GM23338 (cell line): ENCODE data around the gene CTNNA2. TPM values are rescaled to one million over a fixed set of nuclear protein-coding genes. Genes with fewer than 3 reads are reported as not detected.

Experiments used
- ATAC-seq: fragments of 200-7000 bp; cut with Tn5 transposase; 3 replicates; pipeline ENCODE4 v1.9.1; 2020
- DNase-seq: peaks from one replicate; pipeline ENCODE4 v3.0.0-alpha.2; 2015; ENCODE audit warnings: low spot score
- H2AFZ ChIP-seq: fragments of 200-600 bp; sonication (generic); 2 replicates; pipeline ENCODE4 v1.8.0; 2016; ENCODE audit warnings: antibody characterized with exemption, mild to moderate bottlenecking, moderate library complexity
- H3F3A ChIP-seq: fragments of 200-600 bp; sonication (generic); replicated peaks from 2 replicates; pipeline ENCODE4 v1.8.0; 2017; ENCODE audit warnings: antibody characterized with exemption, mixed run types, low read depth
- H3K27ac ChIP-seq: fragments of 200-600 bp; sonication (generic); 2 replicates; pipeline ENCODE4 v1.6.1; 2016; ENCODE audit warnings: low read depth
- H3K27me3 ChIP-seq: fragments of 200-600 bp; sonication (generic); 2 replicates; pipeline ENCODE4 v1.8.0; 2016; ENCODE audit warnings: mild to moderate bottlenecking, mixed run types, moderate library complexity; ENCODE audit not compliant: insufficient read depth
- H3K36me3 ChIP-seq: fragments of 200-600 bp; sonication (generic); 2 replicates; pipeline ENCODE4 v1.8.0; 2016; ENCODE audit warnings: mild to moderate bottlenecking; ENCODE audit not compliant: insufficient read depth
- H3K4me1 ChIP-seq: fragments of 200-600 bp; sonication (generic); 2 replicates; pipeline ENCODE4 v1.8.0; 2016; ENCODE audit warnings: mild to moderate bottlenecking, moderate library complexity; ENCODE audit not compliant: insufficient read depth
- H3K4me2 ChIP-seq: fragments of 200-600 bp; sonication (generic); 2 replicates; pipeline ENCODE4 v1.7.1; 2017; ENCODE audit warnings: mixed run types
- H3K4me3 ChIP-seq: fragments of 200-600 bp; sonication (generic); 2 replicates; pipeline ENCODE4 v1.6.1; 2016; ENCODE audit warnings: mixed run types
- H3K79me2 ChIP-seq: fragments of 200-600 bp; sonication (generic); replicated peaks from 2 replicates; pipeline ENCODE4 v1.8.0; 2017; ENCODE audit warnings: mild to moderate bottlenecking; ENCODE audit not compliant: insufficient read depth
- H3K9me2 ChIP-seq: fragments of 200-600 bp; sonication (generic); 2 replicates; pipeline ENCODE4 v1.8.0; 2017; ENCODE audit not compliant: insufficient read depth
- H4K20me1 ChIP-seq: fragments of 200-600 bp; sonication (generic); replicated peaks from 2 replicates; pipeline ENCODE4 v1.8.0; 2017; ENCODE audit warnings: mild to moderate bottlenecking; ENCODE audit not compliant: insufficient read depth
- H3K27ac Mint-ChIP-seq: 2 replicates; pipeline ENCODE4 v1.8.0; 2020; ENCODE audit warnings: inconsistent platforms, mild to moderate bottlenecking, moderate library complexity, mixed read lengths
- H3K27me3 Mint-ChIP-seq: 3 replicates; pipeline ENCODE4 v1.8.0; 2022; ENCODE audit warnings: low read depth, mild to moderate bottlenecking, moderate library complexity, mixed read lengths, inconsistent platforms; ENCODE audit not compliant: insufficient read depth, poor library complexity
- H3K36me3 Mint-ChIP-seq: 3 replicates; pipeline ENCODE4 v1.8.0; 2021; ENCODE audit warnings: low read depth, mild to moderate bottlenecking, inconsistent platforms, moderate library complexity, mixed read lengths
- H3K4me1 Mint-ChIP-seq: 3 replicates; pipeline ENCODE4 v1.8.0; 2020; ENCODE audit warnings: mild to moderate bottlenecking, inconsistent platforms, mixed read lengths
- H3K4me3 Mint-ChIP-seq: 3 replicates; pipeline ENCODE4 v1.8.0; 2021; ENCODE audit warnings: moderate library complexity, mild to moderate bottlenecking, inconsistent platforms, mixed read lengths
- H3K9me3 Mint-ChIP-seq: 3 replicates; pipeline ENCODE4 v1.8.0; 2020; ENCODE audit warnings: moderate library complexity, mild to moderate bottlenecking, inconsistent platforms, mixed read lengths
- EZH2 ChIP-seq: fragments of 200-600 bp; sonication (generic); IDR thresholded peaks from one replicate; pipeline ENCODE4 v1.8.0; 2017; ENCODE audit warnings: antibody characterized with exemption, mild to moderate bottlenecking, low read depth; ENCODE audit not compliant: unreplicated experiment
- EZH2phosphoT487 ChIP-seq: fragments of 200-600 bp; sonication (generic); IDR thresholded peaks from one replicate; pipeline ENCODE4 v1.8.1; 2018; ENCODE audit warnings: antibody characterized with exemption; ENCODE audit not compliant: unreplicated experiment
- STAT1 ChIP-seq: IDR thresholded peaks from one replicate; pipeline ENCODE4 v1.6.1; 2016; ENCODE audit warnings: antibody characterized with exemption; ENCODE audit not compliant: unreplicated experiment
- ZNF331 ChIP-seq: fragments of 250-450 bp; sonication (Bioruptor Pico); IDR thresholded peaks from 2 replicates; pipeline ENCODE4 v1.5.0; 2020; ENCODE audit warnings: low read depth, mild to moderate bottlenecking, moderate library complexity
- polyA plus RNA-seq: library from polyadenylated mRNA; unstranded; fragments of >200 nt; fragmentation: Nextera tagmentation; extraction: Ambion mirVana; gene quantifications from 2 replicates; pipeline ENCODE4 v1.2.1, GENCODE V29; 2016
- total RNA-seq: library from RNA; depleted of rRNA; stranded (reverse); fragments of >200 nt; shearing (Covaris generic); gene quantifications from 2 replicates; pipeline ENCODE4 v1.2.3, GENCODE V29; 2014
- TF ChIP-seq, protein P1 (sequence below): IDR thresholded peaks from one replicate; pipeline ENCODE4 v1.6.1; 2018; ENCODE audit warnings: antibody characterized with exemption; ENCODE audit not compliant: unreplicated experiment
- TF ChIP-seq, protein P2 (sequence below): IDR thresholded peaks from 2 replicates; pipeline ENCODE4 v1.6.1; 2016; ENCODE audit warnings: antibody characterized with exemption
- TF ChIP-seq, protein P3 (sequence below), 2 experiments: fragments of 200-600 bp in 1 of 2; sonication (generic) in 1 of 2; conservative IDR thresholded peaks; 2 replicates each; pipeline versions ENCODE4 v1.5.1 to v1.6.1; 2016 to 2017; ENCODE audit warnings: antibody characterized with exemption in 2 of 2, low read depth in 2 of 2, mild to moderate bottlenecking in 2 of 2, moderate library complexity in 1 of 2

The CTNNA2 gene
- total and polyA plus RNA-seq, 2 experiments from 2014 or later, result 6.4 to 15.6 TPM

DNA sequence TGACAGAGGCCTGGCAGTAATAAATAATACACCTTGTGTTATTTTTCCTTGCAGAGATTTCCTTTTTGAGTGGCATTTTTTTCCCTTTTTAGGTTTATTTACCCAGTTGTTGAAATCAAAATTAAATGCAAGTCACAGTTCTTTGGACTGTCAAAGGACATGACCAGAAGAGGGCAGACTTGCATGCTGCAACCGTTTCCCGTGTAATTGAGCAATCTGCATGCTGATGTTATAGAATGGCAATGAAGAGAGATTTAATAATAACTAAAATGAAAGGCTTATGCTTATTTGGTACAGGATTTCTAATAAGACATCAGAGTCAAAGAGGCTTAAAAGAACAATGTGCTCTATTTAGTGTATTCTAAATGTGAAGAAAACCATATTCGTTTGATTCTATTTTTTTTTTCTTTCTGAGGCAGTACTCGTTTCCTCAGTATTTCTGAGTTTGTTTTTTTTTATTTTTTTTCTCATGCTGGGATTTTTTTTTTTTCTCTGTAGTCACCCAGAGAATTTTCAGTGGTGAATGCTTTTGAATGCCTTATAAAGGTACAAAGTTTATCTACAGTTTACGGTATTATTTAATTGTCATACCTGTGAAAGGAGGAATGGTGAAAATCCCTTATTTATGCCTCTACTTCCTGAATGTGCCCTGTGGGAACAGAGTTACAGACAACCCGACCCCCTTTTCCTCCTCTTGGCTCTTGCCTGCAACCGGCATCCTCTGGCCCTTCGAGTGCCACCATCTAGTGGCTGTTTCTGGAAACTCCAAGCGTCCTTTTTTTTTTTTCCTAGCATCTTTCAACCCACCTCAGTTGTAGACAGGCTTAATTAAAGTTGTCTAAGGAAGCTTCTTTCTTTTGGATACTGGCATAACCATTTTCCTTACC, 423.2 kb downstream of the CTNNA2 start (continued):
- TF ChIP-seq, protein P1, sequence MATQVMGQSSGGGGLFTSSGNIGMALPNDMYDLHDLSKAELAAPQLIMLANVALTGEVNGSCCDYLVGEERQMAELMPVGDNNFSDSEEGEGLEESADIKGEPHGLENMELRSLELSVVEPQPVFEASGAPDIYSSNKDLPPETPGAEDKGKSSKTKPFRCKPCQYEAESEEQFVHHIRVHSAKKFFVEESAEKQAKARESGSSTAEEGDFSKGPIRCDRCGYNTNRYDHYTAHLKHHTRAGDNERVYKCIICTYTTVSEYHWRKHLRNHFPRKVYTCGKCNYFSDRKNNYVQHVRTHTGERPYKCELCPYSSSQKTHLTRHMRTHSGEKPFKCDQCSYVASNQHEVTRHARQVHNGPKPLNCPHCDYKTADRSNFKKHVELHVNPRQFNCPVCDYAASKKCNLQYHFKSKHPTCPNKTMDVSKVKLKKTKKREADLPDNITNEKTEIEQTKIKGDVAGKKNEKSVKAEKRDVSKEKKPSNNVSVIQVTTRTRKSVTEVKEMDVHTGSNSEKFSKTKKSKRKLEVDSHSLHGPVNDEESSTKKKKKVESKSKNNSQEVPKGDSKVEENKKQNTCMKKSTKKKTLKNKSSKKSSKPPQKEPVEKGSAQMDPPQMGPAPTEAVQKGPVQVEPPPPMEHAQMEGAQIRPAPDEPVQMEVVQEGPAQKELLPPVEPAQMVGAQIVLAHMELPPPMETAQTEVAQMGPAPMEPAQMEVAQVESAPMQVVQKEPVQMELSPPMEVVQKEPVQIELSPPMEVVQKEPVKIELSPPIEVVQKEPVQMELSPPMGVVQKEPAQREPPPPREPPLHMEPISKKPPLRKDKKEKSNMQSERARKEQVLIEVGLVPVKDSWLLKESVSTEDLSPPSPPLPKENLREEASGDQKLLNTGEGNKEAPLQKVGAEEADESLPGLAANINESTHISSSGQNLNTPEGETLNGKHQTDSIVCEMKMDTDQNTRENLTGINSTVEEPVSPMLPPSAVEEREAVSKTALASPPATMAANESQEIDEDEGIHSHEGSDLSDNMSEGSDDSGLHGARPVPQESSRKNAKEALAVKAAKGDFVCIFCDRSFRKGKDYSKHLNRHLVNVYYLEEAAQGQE, result no peak

DNA sequence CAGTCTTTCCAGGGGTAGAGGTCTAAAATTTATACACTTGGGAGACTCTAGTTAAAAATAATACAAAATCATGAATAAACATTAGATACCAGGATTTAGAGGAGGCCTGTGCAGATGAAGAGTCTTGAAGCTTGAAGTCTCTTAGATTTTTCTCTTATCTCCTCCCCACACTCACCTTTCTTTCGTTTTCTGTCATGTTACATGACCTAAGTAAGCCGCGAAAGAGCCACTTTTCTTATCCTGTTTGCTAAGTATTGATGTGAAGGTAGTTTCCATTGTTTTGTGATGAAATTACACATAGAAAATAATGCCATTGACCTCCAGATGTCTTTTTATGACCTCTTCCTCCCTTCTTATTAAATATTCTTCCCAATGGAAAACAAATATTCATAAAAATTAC, 423.9 kb downstream of the CTNNA2 start:
- Histone ChIP-seq H3K4me3 (no peak overlapping the region), H3K9me2 (no peaks in the 10 kb centered on the region), H4K20me1 (no peaks in the 10 kb centered on the region), H3K36me3 (no peaks in the 10 kb centered on the region), H2AFZ (no peak overlapping the region), H3K27ac (no peak overlapping the region), H3K4me1 (no peaks in the 10 kb centered on the region), H3K4me2 (no peak overlapping the region), H3F3A (no peaks in the 10 kb centered on the region), H3K27me3 (no peaks in the 10 kb centered on the region), H3K79me2 (no peaks in the 10 kb centered on the region)
- H3K27ac Mint-ChIP-seq, result peak overlapping the region; percentile 91; the same call in 1 of the 2 replicates
- no peak overlapping the region for H3K4me3 Mint-ChIP-seq
- H3K36me3 Mint-ChIP-seq, result no peaks in the 10 kb centered on the region
- DNase-seq (no peak), ATAC-seq (no peak)
- no peaks in the 10 kb centered on the region for H3K9me3 Mint-ChIP-seq
- peaks cover 13% of the 10 kb centered on the region for H3K4me1 Mint-ChIP-seq
- peaks cover 5% of the 10 kb centered on the region for H3K27me3 Mint-ChIP-seq
- TF ChIP-seq, protein P2, sequence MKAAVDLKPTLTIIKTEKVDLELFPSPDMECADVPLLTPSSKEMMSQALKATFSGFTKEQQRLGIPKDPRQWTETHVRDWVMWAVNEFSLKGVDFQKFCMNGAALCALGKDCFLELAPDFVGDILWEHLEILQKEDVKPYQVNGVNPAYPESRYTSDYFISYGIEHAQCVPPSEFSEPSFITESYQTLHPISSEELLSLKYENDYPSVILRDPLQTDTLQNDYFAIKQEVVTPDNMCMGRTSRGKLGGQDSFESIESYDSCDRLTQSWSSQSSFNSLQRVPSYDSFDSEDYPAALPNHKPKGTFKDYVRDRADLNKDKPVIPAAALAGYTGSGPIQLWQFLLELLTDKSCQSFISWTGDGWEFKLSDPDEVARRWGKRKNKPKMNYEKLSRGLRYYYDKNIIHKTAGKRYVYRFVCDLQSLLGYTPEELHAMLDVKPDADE, result no peak
- no peak for TF ChIP-seq EZH2
- no peak for TF ChIP-seq STAT1
- TF ChIP-seq EZH2phosphoT487, result no peak
- no peak for TF ChIP-seq ZNF331 (CRISPR knock-in tag)
- TF ChIP-seq, protein P3, sequence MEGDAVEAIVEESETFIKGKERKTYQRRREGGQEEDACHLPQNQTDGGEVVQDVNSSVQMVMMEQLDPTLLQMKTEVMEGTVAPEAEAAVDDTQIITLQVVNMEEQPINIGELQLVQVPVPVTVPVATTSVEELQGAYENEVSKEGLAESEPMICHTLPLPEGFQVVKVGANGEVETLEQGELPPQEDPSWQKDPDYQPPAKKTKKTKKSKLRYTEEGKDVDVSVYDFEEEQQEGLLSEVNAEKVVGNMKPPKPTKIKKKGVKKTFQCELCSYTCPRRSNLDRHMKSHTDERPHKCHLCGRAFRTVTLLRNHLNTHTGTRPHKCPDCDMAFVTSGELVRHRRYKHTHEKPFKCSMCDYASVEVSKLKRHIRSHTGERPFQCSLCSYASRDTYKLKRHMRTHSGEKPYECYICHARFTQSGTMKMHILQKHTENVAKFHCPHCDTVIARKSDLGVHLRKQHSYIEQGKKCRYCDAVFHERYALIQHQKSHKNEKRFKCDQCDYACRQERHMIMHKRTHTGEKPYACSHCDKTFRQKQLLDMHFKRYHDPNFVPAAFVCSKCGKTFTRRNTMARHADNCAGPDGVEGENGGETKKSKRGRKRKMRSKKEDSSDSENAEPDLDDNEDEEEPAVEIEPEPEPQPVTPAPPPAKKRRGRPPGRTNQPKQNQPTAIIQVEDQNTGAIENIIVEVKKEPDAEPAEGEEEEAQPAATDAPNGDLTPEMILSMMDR (conservative IDR thresholded peaks at IDR 0.05; ENCODE audit: low read depth in 2 of 2), result no peak
- TF ChIP-seq, protein P1, result no peak
